ENCODE measurements around the gene LEMD2. TPM values are rescaled to one million over a fixed set of nuclear protein-coding genes. Genes with fewer than 3 reads are reported as not detected.

The LEMD2 gene
- total RNA-seq, 1 donor: 80.2 TPM

DNA sequence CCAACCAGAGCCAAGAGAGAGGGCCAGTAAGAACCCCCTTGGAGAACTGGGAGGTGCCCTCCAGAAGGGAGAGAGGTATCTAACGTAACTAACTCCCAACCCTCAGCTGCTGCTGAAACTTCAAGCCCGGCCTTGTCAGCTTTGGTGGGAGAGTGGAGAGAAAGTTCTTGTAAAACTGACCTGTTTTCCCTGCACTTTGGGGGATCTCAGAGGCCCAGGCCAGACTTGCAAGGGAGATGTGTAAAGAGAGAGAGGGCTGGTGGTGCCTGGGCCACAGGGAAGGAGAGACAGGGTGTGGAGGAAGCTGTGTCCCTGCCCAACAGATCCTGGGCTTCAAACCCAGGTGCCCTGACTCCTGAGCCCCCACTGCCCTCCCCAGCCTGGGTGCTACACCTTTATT, 24.9 kb downstream of the LEMD2 start:
- Histone ChIP-seq H3K4me1 (ENCODE audit: insufficient read depth, low read length) (no peaks in the 10 kb centered on the region), H3K4me3 (ENCODE audit: low read length) (no peak overlapping the region), H3K27me3 (ENCODE audit: insufficient read depth, low read length) (no peaks in the 10 kb centered on the region), H3K9me3 (ENCODE audit: low read depth, low read length) (no peaks in the 10 kb centered on the region)

DNA sequence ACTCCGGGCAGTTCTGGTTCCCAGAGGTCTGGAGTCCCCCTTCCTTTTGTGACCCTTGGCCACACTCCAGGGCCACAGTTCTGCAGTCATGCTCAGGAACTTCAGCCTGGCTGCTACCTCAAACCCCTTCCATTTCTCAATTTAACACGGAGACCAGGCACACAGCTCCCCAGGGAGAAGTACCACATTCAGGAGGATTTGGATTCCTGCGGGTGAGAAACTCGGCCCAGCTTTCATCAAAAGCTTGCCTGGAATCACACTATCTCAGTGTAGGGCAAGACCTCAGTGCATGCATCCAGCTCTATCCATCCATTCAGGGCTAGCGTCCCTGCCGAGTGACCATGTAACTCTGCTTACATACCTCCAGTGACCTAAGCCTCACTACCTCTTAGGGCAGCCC, 25.4 kb downstream of the LEMD2 start:
- Histone ChIP-seq H3K27me3 (ENCODE audit: insufficient read depth, low read length) (no peaks in the 10 kb centered on the region), H3K9me3 (ENCODE audit: low read depth, low read length) (no peaks in the 10 kb centered on the region), H3K4me3 (ENCODE audit: low read length) (no peak overlapping the region), H3K4me1 (ENCODE audit: insufficient read depth, low read length) (no peaks in the 10 kb centered on the region)

DNA sequence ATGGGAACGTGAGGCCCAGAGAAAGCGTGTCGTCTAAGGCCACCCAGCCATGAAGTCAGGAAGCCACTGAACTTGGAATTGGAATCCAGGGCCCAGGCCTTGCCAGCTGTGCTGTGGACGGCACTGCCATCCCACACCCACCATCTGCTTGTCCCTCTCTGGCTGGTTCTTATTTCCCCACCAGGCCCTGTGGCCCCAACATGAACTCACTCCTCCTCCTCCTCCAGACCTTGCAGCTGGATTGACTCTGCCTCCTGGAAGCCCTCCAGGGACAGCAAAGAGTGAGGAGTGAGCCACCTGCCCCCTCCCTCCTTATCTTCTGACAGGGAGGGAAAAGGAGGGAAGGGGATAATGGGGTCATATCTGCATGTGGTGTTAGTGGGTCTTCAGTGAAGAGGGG, 26.2 kb downstream of the LEMD2 start:
- Histone ChIP-seq H3K4me1 (ENCODE audit: insufficient read depth, low read length) (no peaks in the 10 kb centered on the region), H3K27me3 (ENCODE audit: insufficient read depth, low read length) (no peaks in the 10 kb centered on the region), H3K4me3 (ENCODE audit: low read length) (no peak overlapping the region), H3K9me3 (ENCODE audit: low read depth, low read length) (no peaks in the 10 kb centered on the region)

DNA sequence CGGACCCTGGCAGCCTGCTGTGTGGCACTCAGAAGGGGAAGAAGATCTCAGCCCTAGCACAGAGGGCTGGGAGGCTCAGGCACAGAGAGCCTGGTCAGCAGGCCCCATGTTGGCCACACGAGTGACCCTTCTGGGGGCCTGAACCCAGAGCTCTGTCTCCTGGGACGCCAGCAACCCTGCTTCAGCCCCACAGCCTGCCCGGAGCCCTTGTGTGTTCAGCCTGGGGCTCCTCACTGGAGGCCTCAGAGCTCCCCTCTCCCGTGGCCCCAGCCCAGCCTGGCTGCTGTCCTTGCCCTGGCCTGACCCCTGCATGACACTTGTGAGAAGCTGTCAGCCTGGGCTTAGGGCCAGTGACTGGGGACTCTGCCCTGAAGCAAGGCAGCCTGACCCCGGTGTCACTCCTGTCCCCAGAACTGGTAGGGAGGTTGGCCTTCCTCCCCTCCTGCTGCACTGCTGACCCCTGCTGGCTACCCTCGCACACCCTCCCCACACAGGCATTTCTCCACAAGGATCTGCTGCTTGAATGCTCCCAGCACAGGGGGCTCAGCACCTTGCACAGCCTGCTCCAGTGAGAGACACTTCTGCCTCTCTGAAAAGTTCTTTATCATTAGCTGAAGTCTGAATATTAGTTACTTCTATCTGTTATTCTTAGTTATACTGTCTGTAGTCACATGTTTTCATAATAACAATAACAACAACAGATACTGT, 26.9 kb downstream of the LEMD2 start:
- Histone ChIP-seq H3K4me3 (ENCODE audit: low read length) (no peak overlapping the region), H3K4me1 (ENCODE audit: insufficient read depth, low read length) (no peaks in the 10 kb centered on the region), H3K27me3 (ENCODE audit: insufficient read depth, low read length) (no peaks in the 10 kb centered on the region), H3K9me3 (ENCODE audit: low read depth, low read length) (no peaks in the 10 kb centered on the region)

DNA sequence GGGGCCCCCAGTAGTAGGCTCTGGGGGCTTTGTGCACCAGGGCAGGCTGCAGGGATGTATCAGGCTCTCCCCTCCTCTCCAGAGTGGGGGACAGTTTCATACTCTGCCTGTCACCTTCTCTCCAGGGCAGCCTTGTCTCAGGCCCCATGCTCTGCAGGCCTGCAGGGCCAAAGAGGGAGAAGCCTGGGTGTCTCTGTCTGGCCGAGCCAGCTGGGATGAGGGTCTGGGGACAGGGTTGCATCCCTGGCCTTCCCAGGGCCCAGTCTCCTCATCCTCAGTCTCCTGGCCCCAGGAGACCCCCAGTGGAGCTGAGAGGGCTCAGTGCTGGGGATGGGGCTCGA, 27.4 kb downstream of the LEMD2 start:
- Histone ChIP-seq H3K27me3 (ENCODE audit: insufficient read depth, low read length) (no peaks in the 10 kb centered on the region), H3K9me3 (ENCODE audit: low read depth, low read length) (no peaks in the 10 kb centered on the region), H3K4me1 (ENCODE audit: insufficient read depth, low read length) (no peaks in the 10 kb centered on the region), H3K4me3 (ENCODE audit: low read length) (no peak overlapping the region)

DNA sequence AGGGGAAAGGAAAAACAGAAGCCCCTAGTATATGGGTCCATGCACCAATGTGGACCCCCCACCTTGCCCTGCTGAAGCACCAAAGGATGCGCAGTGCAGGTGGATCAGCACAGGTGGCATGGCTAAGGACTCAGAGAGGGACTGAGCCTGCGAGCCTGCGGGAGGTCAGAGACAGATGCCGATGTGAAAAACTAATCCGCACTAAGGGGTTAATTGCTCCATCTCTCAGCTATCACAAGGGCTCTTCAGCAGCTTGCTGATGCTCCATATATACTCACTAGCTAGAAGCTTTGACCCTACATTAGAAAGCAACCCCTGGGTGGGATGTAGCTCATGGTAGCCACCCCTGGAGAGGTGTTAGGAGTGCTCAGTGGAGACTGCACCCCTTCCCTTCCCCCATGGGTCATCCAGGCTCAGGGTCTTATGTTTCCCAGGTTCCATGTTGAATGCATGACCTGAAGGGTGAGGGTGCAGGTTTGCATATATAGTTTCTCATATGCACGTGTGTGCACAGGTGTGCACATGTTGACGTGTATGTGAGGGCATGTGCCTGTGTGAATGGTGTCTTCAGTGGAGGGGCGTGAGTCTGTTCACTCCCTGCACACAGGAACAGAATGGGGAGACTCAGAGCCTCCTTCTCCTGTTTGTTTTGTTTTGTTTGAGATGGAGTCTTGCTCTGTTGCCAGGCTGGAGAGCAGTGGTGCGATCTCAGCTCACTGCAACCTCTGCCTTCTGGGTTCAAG, 28.9 kb downstream of the LEMD2 start:
- Histone ChIP-seq H3K9me3 (ENCODE audit: low read depth, low read length) (no peaks in the 10 kb centered on the region), H3K4me3 (ENCODE audit: low read length) (no peak overlapping the region), H3K4me1 (ENCODE audit: insufficient read depth, low read length) (no peaks in the 10 kb centered on the region), H3K27me3 (ENCODE audit: insufficient read depth, low read length) (no peaks in the 10 kb centered on the region)

DNA sequence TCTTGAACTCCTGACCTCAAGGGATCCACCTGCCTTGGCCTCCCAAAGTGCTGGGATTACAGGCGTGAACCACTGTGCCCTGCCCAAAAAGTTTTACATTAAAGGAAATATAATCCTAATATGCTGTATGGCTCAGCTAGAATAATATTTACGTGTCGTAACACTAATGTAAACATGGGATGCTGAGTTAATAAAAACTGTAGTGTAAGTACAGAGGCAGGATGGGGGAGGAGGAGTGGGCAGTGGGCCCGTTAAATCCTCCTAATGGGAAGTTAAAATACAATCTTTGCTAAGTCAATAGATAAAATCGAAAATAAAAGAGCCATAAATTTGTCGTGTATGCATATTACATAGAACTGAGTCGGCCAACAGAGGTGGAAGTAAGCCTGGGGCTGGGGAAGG, 30.1 kb downstream of the LEMD2 start:
- Histone ChIP-seq H3K27me3 (ENCODE audit: insufficient read depth, low read length) (no peaks in the 10 kb centered on the region), H3K4me3 (ENCODE audit: low read length) (no peak overlapping the region), H3K9me3 (ENCODE audit: low read depth, low read length) (no peaks in the 10 kb centered on the region), H3K4me1 (ENCODE audit: insufficient read depth, low read length) (no peaks in the 10 kb centered on the region)

GRCh38 chr6:33757906-33758305, 31.0 kb downstream of the LEMD2 start:
- Histone ChIP-seq H3K9me3 (ENCODE audit: low read depth, low read length) (no peaks in the 10 kb centered on the region), H3K27me3 (ENCODE audit: insufficient read depth, low read length) (no peaks in the 10 kb centered on the region), H3K4me3 (ENCODE audit: low read length) (no peak overlapping the region), H3K4me1 (ENCODE audit: insufficient read depth, low read length) (no peaks in the 10 kb centered on the region)

DNA sequence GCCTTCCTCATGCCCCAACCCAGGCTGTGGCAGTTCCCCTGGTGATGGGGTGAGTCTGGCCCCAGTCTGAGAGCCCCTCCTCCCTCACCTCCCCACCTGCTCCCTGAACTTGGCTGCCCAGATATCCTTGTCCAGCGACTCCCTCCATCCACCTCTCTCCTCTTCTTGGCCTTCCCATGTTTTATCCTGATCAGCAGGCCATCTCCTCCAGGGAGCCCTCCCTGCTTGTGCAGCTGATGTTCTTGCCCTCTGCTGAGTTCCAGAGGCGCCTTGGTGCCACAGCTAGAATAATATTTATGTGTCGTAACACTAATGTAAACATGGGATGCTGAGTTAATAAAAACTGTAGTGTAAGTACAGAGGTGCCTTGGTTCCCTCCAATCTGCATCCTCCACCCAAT, 31.8 kb downstream of the LEMD2 start:
- no peaks in the 10 kb centered on the region for H3K27me3 ChIP-seq (ENCODE audit: insufficient read depth, low read length)
- no peak overlapping the region for H3K4me3 ChIP-seq (ENCODE audit: low read length)

GRCh38 chr6:33756211-33756954, 32.5 kb downstream of the LEMD2 start:
- H3K4me1 ChIP-seq (ENCODE audit: insufficient read depth, low read length): no peaks in the 10 kb centered on the region
- no peaks in the 10 kb centered on the region for H3K9me3 ChIP-seq (ENCODE audit: low read depth, low read length)
- no peaks in the 10 kb centered on the region for H3K27me3 ChIP-seq (ENCODE audit: insufficient read depth, low read length)
- H3K4me3 ChIP-seq (ENCODE audit: low read length): no peak overlapping the region

More for the DNA sequence above, 31.8 kb downstream of the LEMD2 start:
- H3K4me1 ChIP-seq (ENCODE audit: insufficient read depth, low read length): no peaks in the 10 kb centered on the region
- no peaks in the 10 kb centered on the region for H3K9me3 ChIP-seq (ENCODE audit: low read depth, low read length)

GRCh38 chr6:33755070-33755869, 33.7 kb downstream of the LEMD2 start:
- no peak overlapping the region for H3K4me3 ChIP-seq (ENCODE audit: low read length)
- no peaks in the 10 kb centered on the region for H3K4me1 ChIP-seq (ENCODE audit: insufficient read depth, low read length)
- H3K27me3 ChIP-seq (ENCODE audit: insufficient read depth, low read length): no peaks in the 10 kb centered on the region
- no peaks in the 10 kb centered on the region for H3K9me3 ChIP-seq (ENCODE audit: low read depth, low read length)

GRCh38 chr6:33754222-33754621, 34.7 kb downstream of the LEMD2 start:
- H3K4me1 ChIP-seq (ENCODE audit: insufficient read depth, low read length): no peaks in the 10 kb centered on the region
- H3K4me3 ChIP-seq (ENCODE audit: low read length): no peak overlapping the region
- no peaks in the 10 kb centered on the region for H3K27me3 ChIP-seq (ENCODE audit: insufficient read depth, low read length)
- H3K9me3 ChIP-seq (ENCODE audit: low read depth, low read length): no peaks in the 10 kb centered on the region

DNA sequence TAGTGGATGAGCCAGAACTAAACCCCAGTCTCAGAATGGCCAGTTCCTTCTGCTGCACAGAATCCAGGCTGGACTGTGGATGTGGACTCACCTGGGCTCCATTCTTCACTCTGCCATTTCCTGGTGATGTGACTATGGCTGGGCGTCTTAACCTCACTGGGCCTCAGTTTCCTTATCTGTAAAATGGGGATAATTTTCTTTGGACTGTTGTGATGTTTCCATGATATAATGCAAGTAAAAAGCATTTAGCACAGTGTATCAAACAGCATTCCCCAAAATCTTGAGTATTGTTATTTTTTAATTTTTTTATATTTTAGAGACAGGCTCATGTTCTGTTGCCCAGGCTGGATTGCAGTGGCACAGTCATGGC, 36.3 kb downstream of the LEMD2 start:
- Histone ChIP-seq H3K4me3 (ENCODE audit: low read length) (no peak overlapping the region), H3K27me3 (ENCODE audit: insufficient read depth, low read length) (no peaks in the 10 kb centered on the region), H3K9me3 (ENCODE audit: low read depth, low read length) (no peaks in the 10 kb centered on the region), H3K4me1 (ENCODE audit: insufficient read depth, low read length) (no peaks in the 10 kb centered on the region)

GRCh38 chr6:33751771-33752645, 36.9 kb downstream of the LEMD2 start:
- Histone ChIP-seq H3K27me3 (ENCODE audit: insufficient read depth, low read length) (no peaks in the 10 kb centered on the region), H3K9me3 (ENCODE audit: low read depth, low read length) (no peaks in the 10 kb centered on the region), H3K4me3 (ENCODE audit: low read length) (no peak overlapping the region), H3K4me1 (ENCODE audit: insufficient read depth, low read length) (no peaks in the 10 kb centered on the region)
